GM18499 (cell line): ENCODE data around the gene ZDHHC14.

Experiments used
- ATAC-seq: cut with Tn5 transposase; IDR thresholded peaks from one replicate; pipeline ENCODE4 v1.9.1; 2021; ENCODE audit warnings: moderate number of reproducible peaks; ENCODE audit not compliant: insufficient read depth, unreplicated experiment

The ZDHHC14 gene

DNA sequence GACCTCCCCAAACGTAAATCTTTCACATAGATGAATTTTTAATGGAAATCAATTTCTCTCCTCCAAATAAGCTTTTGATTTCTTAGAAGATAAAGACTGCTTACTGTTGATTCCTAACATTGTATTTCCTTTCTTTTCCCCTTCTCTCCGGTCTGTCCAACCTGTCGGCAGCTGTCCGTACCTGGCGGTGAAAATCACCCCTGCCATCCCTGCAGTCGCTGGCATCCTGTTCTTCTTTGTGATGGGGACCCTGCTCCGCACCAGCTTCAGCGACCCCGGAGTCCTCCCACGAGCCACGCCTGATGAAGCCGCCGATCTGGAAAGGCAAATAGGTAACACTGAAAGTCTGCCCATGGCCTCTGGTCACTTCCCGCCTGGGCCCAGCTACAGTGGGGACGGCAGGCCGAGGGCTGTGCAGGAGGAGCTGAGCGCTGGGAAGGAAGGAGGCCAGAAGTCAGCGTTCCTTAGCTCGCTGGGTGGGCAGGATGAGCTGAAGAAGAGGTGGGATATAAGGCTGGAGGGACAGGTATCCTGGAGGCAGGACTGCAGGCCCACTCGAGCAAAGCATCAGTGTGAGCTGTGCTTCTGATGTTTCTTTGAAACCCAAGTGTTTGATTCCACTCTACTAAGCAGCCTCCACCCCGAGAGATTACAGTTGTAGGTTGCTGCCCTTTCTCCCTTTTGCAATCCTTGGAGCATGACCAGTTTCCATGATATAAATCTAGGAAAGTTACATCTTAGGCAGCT is 161.6 kb downstream of the ZDHHC14 start:
- no peak for ATAC-seq

GRCh38 chr6:157546321-157546720 is 165.3 kb downstream of the ZDHHC14 start:
- no peak for ATAC-seq

DNA sequence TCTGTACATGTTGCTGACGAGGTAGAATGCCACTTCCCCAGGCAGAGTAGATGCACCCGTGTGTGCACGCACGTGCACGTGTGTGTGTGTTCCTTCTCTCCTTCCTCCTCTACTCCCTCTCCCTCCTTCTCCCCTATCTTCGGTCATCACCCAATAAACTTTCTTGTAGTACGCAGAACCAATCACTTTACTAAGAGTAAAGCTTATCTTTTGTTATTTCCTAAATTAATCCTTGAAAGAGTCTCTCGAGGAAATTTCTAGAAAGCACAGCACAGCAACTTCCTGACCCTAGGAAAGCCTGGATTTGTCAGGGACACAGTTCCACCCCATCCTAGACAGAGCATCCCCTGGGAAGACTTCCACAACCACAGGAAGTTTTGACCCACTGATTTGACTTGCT is 166.1 kb downstream of the ZDHHC14 start:
- no peak for ATAC-seq

GRCh38 chr6:157548635-157549467 is 167.9 kb downstream of the ZDHHC14 start:
- ATAC-seq = no peak

- no peak for ATAC-seq
Observed at GRCh38 chr6:157549468-157549745, 168.4 kb downstream of the ZDHHC14 start.

DNA sequence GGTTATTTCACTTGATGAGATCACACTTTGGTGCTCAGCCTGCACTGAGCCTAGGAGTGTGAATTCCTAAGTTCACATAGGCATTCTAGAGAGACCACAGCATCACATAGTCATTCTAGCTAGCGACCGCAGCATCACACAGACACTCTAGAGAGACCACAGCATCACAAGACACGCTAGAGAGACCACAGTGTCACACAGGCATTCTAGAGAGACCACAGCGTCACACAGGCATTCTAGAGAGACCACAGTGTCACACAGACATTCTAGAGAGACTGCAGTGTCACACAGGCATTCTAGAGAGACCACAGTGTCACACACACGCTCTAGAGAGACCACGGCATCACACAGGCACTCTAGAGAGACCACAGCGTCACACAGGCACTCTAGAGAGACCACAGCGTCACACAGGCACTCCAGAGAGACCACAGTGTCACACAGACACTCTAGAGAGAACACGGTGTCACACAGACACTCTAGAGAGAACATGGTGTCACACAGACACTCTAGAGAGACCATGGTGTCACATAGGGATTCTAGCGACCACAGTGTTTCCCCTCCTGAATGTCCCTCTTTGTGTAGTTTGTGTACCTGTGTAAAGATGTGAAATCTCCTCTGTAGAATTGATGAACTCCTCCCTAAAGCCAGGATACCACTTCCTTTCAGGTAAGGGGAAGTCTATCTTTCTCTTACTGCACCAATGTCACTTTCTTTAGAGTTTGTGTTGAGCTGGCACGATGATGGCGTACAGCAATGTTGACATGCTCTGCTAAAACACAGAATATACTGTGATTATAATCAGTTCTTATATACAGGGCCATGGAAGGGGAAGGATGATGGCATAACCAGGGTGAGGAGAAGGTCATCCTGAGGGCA is 169.4 kb downstream of the ZDHHC14 start:
- no peak for ATAC-seq

DNA sequence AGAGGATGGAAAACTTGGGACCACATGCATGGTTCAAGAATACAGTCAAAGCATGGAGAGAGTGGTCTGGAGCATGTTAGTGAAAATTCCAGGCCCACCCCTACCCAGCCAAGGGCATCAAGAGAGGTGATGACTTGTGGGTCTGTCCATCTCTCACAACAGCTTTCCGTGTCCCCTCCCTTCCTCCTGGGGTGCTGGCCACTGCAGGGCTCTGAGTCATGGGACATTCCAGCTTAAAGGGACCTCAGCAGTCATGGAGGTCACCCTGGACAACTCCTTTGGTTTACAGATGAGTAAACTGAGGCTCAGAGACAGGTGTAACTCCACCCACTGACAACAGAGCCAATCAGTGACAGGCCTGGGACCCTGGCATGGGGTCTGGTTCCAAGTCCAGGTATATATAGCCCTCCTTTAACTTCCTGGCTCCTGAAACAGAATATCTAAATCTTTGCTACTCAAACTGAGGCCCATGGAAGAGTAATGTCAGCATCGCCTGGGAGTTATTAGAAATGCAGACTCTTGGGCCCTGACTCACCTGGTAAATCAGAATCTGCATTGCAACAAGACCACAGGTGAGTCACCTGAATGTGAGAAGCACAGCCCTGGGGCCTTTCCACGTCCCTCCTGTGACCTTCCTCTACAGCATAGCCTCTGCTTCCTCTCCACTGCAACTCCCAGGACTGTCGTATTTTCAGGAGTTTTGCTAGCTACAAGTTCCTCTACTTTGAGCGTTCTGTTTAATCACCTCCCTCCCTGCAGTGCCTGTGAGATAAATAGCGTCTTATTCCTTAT is 170.2 kb downstream of the ZDHHC14 start:
- no peak for ATAC-seq

DNA sequence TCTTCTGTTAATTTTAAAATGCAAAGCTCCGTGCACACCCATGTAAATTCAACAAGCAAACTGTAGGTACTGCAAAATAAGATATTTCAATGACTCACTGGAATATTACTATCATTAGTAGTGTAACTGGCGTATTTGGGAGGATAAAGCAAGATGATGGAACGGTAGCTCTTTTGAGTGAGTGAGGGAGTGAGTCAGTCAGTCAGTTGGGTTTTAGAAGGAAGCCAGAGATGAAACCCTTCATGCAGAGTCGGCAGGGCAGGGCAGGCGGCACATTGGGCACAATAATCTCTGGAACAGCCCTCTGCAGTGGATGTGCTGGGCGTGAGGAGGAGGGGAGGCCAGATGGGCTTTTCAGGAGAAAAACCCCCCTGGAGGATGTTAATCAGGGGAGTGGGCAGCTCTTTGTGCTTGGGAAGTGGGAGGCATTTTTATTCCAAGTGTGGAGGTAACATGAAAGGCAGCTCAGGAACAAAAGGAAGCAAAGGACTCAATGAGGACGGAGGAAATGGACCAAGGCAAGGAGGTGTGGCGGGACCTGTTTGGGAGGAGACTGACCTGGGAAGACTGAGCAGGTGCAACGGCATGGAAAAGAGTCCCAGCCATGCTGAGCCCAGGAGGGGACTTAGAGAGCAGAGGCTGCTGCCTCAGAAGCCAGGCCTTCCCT is 171.2 kb downstream of the ZDHHC14 start:
- no peak for ATAC-seq

GRCh38 chr6:157552820-157553485 is 172.0 kb downstream of the ZDHHC14 start:
- no peak for ATAC-seq

- ATAC-seq = no peak
Observed at GRCh38 chr6:157554747-157555146, 173.8 kb downstream of the ZDHHC14 start.

DNA sequence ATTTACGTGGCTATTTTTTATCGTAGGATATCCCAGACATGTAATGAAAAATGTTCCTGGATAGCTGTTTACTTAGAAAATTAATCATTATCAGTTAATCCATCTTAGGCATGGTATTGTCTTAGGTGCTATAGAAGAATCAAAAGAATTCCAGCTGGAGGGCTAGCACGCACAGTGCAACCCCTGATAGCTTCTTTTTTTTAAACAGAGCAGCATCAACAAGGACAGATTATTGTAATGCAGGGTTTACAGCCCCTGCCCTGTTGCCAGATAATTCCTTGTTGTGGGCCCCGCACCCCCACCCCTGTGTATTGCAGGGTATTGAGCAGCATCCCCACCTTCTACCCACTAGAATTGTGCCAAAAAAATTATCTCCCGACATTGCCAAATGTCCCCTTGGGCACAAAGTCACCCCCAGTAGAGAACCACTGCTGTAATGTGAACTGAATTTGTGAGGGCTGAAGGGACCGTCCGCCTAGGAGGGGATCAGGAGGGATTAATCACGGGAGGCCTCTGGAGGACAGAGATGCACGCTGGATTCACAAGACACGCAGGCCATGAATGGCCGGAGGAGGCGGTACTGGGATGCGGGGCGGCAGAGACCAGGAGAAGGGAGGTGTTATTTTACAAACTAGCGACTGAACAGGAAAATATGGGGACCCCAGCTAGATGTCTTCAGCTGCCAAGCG is 174.6 kb downstream of the ZDHHC14 start:
- ATAC-seq = no peak

- ATAC-seq = no peak
Observed at GRCh38 chr6:157556144-157556645, 175.2 kb downstream of the ZDHHC14 start.

DNA sequence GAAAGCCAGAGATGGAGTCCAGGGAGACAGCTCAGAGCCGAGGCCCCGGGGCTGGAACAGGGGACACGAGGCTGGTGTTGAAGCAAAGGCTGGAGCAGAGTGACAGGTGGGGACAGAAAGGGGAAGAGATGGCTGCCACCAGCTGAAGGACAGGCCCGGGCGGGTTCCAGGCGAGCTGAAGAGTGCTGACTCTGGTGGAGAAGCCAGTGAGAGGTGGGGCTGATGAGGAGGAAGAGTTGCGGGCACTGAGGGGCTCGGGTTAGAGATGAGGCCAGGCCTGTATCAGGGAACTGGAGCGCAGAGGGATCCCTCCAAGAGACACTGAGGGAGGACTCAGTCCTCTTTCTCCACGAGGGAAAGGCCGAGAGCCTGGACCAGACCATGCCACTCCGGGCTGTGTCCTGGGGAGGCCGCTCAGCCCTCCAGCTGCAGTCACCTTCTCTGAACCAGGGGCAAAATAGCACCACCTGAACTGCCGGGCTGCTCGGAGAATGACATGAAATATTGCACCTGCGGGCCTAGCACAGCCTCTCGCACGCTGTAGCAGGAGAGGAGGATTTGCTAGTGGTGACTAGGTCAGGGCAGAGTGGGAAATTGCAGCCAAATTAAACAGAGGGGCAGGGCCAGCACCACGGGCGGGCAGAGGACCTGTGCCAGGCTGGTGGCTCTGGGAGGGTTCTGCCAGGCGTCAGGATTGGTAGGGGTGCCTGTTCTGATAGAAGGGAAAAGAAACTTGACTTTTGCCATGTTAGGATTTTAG is 175.9 kb downstream of the ZDHHC14 start:
- ATAC-seq = no peak

DNA sequence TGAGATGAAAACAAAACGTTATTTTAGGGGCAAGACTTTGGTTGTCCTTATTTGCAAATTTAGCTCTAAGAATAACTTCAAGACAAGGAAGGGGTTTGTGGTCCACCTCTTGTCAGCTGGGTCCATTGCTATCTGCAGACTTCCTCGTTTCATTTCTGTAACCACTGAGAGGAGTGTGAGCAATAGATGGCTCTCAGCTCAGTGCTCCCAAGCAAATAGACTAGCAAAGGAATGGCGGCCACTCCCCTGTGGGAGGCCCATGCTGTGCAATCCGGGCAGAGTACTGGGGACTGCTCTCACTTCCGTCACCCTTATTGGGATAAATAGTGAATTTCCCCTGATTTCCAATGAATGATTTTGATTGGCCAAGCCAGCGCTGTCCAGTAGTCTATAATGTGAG is 176.6 kb downstream of the ZDHHC14 start:
- no peak for ATAC-seq

- no peak for ATAC-seq
Observed at GRCh38 chr6:157558049-157558448, 177.1 kb downstream of the ZDHHC14 start.

GRCh38 chr6:157558487-157559200 is 177.7 kb downstream of the ZDHHC14 start:
- no peak for ATAC-seq

- no peak for ATAC-seq
Observed at GRCh38 chr6:157559201-157559756, 178.3 kb downstream of the ZDHHC14 start.
